HFF-Myc (cell line): ENCODE measurements around the gene TASOR2.

Experiments
- DNase-seq: peaks from one replicate; pipeline ENCODE4 v3.0.0-alpha.2; 2011; ENCODE audit warnings: low read depth; ENCODE audit errors: extremely low read depth
- H3K4me3 ChIP-seq: replicated peaks from 2 replicates; pipeline ENCODE4 v1.5.1; 2011; ENCODE audit warnings: low read depth, mild to moderate bottlenecking, control low read depth, low read length
- CTCF ChIP-seq: IDR thresholded peaks from 2 replicates; pipeline ENCODE4 v1.5.1; 2012; ENCODE audit warnings: mild to moderate bottlenecking, low read depth, low read length, control low read depth; ENCODE audit errors: missing control alignments

TASOR2 gene

GRCh38 chr10:5663692-5664427 is 20.8 kb upstream of the TASOR2 start:
- no peak for DNase-seq
- no peak for TF ChIP-seq CTCF
- no peak overlapping the region for H3K4me3 ChIP-seq

GRCh38 chr10:5665373-5666007 is 19.1 kb upstream of the TASOR2 start:
- H3K4me3 ChIP-seq = peak overlapping the region; percentile 88
- DNase-seq = no peak
- no peak for TF ChIP-seq CTCF

GRCh38 chr10:5666008-5666840 is 18.4 kb upstream of the TASOR2 start, which contains the start of gene ASB13:
Gene ASB13 (minus strand): TSS chr10:5666595. CDS start chr10:5666551, 44 bp downstream.
- peak within 1 kb of the TSS; percentile 88 for H3K4me3 ChIP-seq
- no peak for DNase-seq
- no peak for TF ChIP-seq CTCF

- DNase-seq = no peak
- peak overlapping the region; percentile 88 for H3K4me3 ChIP-seq
- TF ChIP-seq CTCF = no peak
Observed at GRCh38 chr10:5666841-5667630, 17.6 kb upstream of the TASOR2 start.

GRCh38 chr10:5668429-5668828 is 16.2 kb upstream of the TASOR2 start:
- no peak for TF ChIP-seq CTCF

GRCh38 chr10:5669604-5670003 is 15.0 kb upstream of the TASOR2 start:
- no peak for DNase-seq
- TF ChIP-seq CTCF = no peak

More at GRCh38 chr10:5668429-5668828, 16.2 kb upstream of the TASOR2 start:
- no peak overlapping the region for H3K4me3 ChIP-seq
- DNase-seq = no peak

More at GRCh38 chr10:5669604-5670003, 15.0 kb upstream of the TASOR2 start:
- H3K4me3 ChIP-seq = no peak overlapping the region
